ACHN (cell line): Measurements from ENCODE around the gene KCNQ1OT1.
"Not testable (repeated sequence)": the region's sequence is repeated elsewhere in the genome, so short reads cannot be mapped to it uniquely, and the experiment has no call there.

Experiments used
- DNase-seq: peaks from one replicate; pipeline ENCODE4 v3.0.0-alpha.2; 2015
- in situ Hi-C: cut with HindIII; loops from 2 replicates; pipeline ENCODE4 v1.10.0; 2017; ENCODE audit warnings: low sequenced_read_pairs, low pct_ligation_motif_present, low pct_unique_long_range_greater_than_20kb

The KCNQ1OT1 gene

DNA sequence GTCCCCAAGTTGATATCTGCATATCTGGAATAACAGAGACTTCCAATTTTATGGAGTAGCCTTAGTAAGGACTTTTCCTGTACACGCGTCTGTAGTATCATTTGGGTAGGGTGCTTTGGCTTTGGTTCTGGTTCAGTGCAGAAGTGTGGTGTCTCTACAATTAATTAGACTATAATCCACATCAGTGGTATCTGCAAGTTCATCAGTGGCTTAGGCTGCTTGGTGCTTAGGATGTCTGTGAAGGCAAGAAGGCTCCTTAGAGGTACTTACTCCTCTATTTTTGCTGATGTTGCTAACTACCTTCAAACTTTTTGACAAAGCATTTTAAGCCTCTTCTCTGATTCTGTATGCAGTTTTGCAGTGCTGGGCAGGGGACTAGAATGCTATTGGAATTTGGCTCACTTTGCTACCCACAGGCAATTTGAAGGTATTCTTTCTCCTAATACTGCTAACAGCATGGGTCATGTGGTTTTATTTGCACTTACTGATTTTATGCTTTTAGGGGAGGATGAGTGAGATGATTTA, 49.4 kb downstream of the KCNQ1OT1 start:
- no peak for DNase-seq
- in situ Hi-C loops, result no loop called here

- DNase-seq, result no peak
- in situ Hi-C loops, result no loop called here
Measured at GRCh38 chr11:2649848-2650247, 49.9 kb downstream of the KCNQ1OT1 start.

DNA sequence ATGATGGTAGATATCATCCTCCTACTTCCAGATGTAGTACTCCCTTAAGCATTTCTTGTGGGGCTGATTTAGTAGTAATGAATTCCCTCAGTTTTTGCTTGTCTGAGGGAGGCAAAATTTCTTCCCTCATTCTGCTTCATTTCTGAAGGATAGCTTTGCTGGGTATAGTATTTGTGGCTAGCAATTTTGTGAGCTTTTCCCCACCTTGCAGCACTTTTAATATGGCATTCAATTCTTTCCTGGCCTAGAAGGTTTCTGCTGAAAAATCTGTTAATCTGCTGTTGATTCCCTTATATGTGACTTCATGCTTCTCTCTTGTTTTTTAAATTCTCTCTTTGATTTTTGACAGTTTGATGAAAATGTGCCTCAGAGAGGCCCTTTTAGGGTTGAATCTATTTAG, 50.4 kb downstream of the KCNQ1OT1 start:
- no peak for DNase-seq
- in situ Hi-C loops, result no loop called here

DNA sequence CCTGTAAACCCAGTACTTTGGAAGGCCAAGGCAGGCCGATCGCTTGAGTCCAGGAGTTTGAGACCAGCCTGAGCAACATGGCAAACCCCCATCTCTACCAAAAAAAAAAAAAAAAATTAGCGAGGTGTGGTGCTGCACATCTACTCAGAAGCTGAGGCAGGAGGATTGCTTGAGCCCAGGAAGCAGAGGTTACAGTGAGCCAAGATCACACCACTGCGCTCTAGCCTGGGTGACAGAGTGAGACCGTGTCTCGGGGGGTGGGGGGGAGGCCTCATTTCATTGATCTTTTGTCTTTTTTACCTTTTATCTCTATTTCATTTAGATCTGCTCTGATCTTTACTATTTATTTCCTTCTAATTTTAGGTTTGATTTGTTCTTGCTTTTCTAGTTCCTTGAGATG, 51.8 kb downstream of the KCNQ1OT1 start:
- in situ Hi-C loops, result no loop called here
- DNase-seq, result no peak

GRCh38 chr11:2647167-2647566, 52.6 kb downstream of the KCNQ1OT1 start:
- DNase-seq, result no peak
- in situ Hi-C loops, result no loop called here

DNA sequence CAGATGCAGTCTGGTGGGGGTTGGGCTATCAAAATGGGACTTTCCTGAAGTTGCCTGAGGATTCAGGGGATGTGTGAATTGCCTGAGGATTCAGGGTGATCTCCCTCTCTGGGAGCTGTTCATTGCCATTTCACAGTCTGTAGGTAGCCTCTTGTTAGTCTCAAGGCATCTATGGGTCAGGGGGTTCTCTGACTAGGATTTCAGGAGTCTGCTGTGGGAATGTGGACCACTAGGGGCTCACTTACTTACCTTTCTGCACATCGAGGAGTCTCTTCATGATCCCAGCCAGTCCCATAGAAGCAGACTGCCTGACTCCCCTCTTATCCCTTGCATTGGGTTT, 54.0 kb downstream of the KCNQ1OT1 start:
- in situ Hi-C loops, result no loop called here
- no peak for DNase-seq

DNA sequence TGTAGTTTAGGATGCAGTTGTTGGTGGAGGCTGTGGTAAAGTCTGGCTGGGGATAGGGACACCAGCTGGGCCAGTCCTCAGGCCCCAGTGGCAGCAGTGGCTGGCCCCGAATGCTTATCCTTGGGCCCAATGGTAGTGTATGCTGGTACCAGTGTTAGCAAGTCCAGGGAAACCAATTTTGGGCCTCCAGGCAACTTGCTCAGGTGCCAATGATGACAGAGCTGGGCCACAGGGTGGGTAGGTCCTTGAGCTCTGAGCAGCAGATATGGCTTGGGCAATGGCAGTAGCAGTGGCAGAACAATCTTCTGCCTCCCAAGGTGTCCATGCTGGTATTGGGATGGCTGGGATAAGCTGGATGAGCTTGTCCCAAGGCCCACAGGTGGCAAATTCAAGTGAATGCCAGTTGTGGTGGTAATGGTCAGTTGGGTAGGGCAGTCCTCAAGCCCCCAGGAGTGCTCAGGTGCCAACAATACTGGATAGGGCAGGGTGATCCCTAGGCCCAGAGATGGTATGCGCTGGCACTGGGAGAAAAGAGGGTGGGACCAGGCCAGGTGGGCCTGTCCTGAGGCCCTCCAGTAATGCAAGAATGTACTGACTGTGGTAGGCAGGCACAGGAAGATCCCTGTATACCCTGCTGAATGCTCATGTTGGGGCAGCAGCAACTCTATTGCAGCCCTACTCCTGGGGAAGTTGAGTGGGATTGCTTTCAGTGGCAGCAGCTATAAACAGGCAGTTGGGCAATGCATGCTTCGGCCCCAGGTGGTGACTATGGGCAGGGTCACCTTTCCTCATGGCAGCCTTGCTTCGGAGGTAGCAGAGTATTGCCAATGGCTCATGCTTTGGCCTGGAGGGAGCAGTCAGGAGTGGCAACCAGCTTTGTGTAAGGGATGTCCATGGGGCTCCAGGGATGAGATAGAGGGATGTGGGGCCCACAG, 54.7 kb downstream of the KCNQ1OT1 start:
- in situ Hi-C loops, result no loop called here
- DNase-seq, result no peak

DNA sequence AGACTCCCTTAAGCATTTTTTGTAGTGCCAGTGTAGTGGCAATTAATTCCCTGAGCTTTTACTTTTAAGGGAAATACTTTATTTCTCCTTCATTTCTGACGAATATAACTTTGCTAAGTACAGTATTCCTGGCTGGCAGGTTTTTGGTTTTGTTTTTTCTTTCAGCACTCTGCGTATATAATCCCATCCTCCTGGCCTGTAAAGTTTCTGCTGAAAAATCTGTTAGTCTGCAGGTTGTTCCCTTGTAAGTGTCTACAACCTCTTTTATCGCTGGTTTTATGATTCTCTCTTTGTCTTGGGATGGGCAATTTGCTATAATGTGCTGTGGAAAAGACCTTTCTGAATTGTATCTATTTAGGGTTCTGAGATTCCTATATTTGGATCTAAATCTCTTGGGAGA, 56.0 kb downstream of the KCNQ1OT1 start:
- no peak for DNase-seq
- in situ Hi-C loops, result no loop called here

- in situ Hi-C loops, result no loop called here
Measured at GRCh38 chr11:2641623-2642022, 58.2 kb downstream of the KCNQ1OT1 start.

GRCh38 chr11:2639763-2640162, 60.0 kb downstream of the KCNQ1OT1 start:
- DNase-seq, in situ Hi-C loops: not testable (repeated sequence)

More at GRCh38 chr11:2641623-2642022, 58.2 kb downstream of the KCNQ1OT1 start:
- no peak for DNase-seq

GRCh38 chr11:2631161-2631560, 68.6 kb downstream of the KCNQ1OT1 start:
- no peak for DNase-seq
- in situ Hi-C loops, result no loop called here

- in situ Hi-C loops, result no loop called here
Measured at GRCh38 chr11:2630679-2631078, 69.1 kb downstream of the KCNQ1OT1 start.

GRCh38 chr11:2625183-2625582, 74.6 kb downstream of the KCNQ1OT1 start:
- DNase-seq, result no peak
- in situ Hi-C loops, result no loop called here

More at GRCh38 chr11:2630679-2631078, 69.1 kb downstream of the KCNQ1OT1 start:
- DNase-seq, result no peak

DNA sequence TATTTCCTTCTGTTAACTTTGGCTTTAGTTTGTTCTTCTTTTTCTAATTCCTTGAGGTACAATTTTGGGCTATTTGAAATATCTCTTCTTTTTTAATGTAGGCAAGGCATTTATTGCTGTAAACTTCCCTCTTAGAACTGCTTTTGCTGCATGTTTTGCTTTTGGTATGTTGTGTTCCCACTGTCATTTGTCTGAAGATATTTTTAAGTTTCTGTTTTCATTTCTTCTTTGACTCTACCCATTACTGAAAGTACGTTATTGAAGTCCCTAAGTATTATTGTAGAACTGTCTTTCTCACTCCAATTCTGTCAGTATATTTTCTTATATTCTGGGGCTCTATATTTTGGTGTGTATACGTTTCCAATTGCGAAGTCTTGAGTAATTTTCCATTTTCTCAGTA, 77.9 kb downstream of the KCNQ1OT1 start:
- no peak for DNase-seq
- in situ Hi-C loops, result no loop called here

DNA sequence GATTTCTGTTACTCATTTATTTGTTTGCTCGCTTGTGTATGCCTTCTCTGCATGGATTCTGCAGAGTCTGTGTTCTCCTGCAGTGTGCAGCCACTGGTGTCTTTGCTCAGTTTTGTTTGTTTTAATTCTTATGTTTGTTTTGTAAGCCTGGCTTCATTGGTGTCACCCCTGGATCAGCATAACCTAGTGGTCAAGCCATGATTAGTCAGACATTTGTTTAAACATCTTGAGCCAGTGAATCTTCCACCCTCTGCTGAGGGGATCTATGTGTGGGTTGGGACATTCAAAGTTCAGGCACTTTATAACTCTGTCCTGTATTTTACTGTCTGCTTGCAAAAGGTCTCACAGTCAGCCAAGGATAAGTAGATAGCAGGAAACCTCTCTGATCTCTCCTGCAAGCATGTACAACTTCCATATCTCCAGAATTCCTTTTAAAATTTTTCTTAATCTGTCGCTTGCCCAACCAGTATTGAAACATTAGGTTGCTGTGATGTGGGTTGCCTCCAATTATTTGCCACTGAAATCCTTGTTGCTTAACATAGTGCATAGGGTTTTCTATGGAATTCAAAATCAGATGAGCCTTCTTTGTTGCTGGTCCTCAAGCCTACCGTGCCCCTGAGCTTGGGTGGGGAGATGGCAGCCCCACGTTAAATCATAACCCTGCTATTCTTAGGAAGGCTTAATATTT, 86.8 kb downstream of the KCNQ1OT1 start:
- DNase-seq, result no peak

GRCh38 chr11:2609345-2609744, 90.4 kb downstream of the KCNQ1OT1 start:
- DNase-seq, result no peak
- in situ Hi-C loops, result no loop called here

More for the DNA sequence above, 86.8 kb downstream of the KCNQ1OT1 start:
- in situ Hi-C loops, result no loop called here

DNA sequence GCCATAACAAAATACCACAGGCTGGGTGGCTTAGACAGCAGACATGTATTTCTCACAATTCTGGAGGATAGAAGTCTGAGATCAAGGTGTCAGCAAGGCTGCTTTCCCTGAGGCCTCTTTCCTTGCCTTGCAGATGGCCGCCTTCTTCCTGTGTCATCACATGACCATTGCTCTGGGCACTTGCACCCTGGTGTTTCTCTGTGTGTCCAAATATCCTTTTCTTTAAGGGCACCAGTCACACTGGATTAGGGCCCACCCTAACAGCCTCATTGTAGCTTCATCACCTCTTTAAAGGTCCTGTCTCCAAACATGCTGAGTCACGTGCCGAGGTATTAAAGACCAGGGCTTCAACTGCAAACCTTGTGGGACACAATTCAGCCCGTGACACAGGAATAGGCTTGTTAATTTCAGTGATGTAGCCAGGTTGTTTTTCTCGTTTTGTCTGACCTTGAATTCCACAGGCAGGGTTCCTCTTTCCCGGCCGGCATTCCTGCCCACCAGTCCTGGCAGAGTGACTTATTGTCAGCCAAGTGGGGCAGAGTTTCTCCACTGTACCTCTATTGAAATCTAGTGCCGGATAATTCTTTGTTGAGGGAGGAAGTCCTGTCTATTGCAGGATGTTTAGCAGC, 100.1 kb downstream of the KCNQ1OT1 start:
- in situ Hi-C loops, result no loop called here
- DNase-seq, result no peak

DNA sequence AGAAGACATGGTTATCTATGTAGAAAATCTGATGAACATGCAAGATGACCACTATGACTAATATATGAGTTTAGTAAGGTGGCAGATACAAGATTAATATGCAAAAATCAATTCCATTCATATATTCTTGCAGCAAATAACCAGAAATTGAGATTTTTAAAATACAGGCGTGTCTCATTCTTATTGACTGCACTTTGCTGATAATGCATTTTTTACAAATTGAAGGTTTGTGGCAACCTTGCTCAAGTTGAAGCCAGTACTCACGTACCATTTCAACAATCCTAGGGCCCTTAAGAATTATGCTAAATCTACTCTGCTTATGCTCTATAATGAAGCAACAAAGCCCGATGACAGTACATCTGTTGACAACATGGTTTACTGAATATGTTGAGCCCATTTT, 104.6 kb downstream of the KCNQ1OT1 start:
- in situ Hi-C loops, result no loop called here
- no peak for DNase-seq

DNA sequence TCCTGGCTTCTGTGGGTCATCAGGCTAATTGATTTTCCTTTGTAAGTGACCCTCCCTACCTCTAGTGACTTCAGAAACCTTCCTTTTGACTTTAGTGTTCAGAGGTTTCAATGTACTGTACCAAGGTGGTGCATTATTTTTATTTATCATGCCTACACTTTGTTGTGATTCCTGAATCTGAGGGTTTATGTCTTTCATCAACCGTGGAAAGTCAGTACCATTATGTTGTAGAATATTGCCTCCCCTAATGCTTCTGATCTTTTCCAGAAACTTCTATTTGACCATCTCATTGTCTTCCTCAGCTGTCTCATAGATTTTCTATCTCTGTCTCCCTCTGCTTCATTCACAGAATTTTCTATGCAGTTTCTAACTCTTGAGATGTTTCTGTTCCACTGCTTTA, 105.5 kb downstream of the KCNQ1OT1 start:
- DNase-seq, result no peak
- in situ Hi-C loops, result no loop called here
